HG02571 (cell line): Measurements from ENCODE around the gene FUT7.

Experiments
- ATAC-seq: cut with Tn5 transposase; IDR thresholded peaks from one replicate; pipeline ENCODE4 v1.9.1; 2021; ENCODE audit warnings: mild to moderate bottlenecking, moderate library complexity; ENCODE audit not compliant: unreplicated experiment

Gene FUT7

GRCh38 chr9:136985027-136985602 is 46.8 kb downstream of the FUT7 start:
- ATAC-seq, result no peak

- no peak for ATAC-seq
Measured at GRCh38 chr9:136984464-136985026, 47.3 kb downstream of the FUT7 start.

GRCh38 chr9:136983656-136984314 is 48.1 kb downstream of the FUT7 start:
- no peak for ATAC-seq

GRCh38 chr9:136983167-136983566 is 48.7 kb downstream of the FUT7 start:
- no peak for ATAC-seq

DNA sequence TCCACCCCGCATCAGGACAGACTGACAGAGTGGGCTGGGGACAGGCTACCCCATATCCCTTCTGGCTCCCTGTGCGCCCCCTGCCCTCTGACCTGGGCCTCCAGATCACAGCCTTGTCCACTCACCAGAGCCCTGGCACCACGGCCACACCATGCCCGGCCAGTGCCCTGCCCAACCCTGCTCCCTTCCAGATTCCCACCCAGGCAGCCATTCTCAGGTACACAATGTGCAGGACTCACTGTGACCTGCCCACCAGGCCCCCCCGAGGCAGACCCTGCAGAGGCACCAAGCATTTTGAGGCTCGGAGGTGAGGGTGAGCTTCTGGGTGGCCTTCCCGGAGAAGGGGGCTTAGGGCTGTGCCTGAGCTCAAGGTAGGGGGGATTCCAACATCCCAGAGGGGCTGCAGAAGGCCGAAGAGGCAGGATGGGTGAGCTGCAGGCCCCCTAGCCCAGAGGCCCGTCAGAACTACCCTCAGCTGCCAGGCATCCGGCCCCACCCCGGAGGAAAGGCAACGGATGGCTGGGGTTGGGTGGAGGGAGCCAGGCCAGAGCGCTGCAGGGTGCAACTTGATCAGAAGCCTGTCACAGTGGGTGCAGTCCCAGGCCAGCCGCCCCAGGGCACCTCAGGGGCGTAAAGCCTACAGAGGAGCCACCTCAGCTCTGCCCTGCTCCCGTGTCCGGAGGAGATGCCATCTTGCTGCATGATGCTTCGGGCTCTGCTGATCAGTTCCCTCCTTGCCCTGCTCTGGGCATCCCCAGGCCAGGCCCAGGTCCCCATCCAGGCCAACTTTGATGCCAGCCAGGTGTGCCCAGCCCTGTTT is 49.4 kb downstream of the FUT7 start, which contains the start of gene LCNL1:
LCNL1 (plus strand) TSS at position 762 of the 820 bp plus-strand sequence. CDS start 594 bp downstream, outside the sequence.
- no peak for ATAC-seq

DNA sequence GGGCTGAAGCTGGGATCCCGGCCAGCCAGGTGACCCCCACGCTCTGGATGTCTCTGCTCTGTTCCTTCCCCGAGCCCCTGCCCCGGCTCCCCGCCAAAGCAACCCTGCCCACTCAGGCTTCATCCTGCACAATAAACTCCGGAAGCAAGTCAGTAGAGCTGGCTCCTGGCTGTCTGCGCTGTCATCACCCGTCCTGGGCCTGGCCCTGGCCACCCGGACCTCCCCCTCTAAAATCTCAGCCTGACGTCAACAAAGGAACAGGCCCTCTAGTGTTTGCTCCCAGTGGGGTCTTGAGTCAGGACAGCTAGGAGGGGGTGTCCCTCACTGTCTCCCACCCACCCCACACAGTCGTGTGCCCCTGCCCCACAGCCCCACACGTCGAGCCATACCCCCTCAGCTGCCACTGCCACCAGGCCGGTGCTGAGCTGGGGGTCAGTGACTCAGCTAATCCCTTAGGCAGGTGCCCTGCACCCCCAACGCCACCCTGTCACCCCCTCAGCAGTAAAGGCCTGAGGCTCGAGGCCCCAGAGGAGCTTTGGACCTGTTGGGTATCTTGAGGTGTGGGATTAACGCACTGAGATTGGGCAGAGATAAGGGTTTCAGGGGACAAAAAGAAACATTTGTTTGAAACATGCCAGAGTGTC is 50.2 kb downstream of the FUT7 start:
- no peak for ATAC-seq

DNA sequence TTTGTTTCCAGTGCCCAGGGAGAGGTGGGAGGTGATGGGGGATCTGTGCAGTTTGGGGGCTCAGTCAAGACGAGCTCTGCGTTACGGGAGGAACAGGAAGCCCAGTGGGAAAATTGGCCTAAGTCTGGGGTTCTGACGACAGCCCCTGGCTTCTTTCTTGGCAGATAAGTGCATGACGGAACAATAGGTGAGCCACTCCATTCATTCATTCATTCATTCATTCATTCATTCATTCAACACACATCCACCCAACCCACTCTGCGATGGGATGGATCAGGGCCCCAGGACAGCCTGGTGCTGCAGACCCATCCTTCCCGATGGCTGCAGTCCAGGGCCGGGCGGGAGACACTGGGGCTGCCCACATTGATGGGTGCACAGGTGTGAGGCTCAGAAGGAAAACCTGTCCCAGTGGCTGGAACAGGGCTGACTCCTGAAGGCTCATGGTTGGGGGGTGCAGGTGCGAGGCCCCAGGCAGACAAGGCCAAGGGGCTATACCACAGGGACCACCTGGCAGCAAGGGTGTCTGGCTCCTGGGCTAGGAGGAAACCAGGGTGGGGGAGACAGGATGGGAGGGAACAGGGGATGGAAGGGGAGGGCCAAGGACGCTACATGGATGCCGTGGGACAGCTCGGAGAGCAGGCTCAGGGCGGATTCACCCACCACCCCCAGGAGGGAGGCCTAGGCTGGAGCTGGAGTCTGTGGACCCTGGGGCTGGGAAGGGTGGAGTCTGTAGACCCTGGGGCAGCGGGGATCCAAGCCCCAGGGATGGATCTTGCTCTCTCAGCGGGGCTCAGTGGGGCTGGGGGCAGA is 51.0 kb downstream of the FUT7 start:
- ATAC-seq, result no peak
